Activated T-cell treated with anti-CD3 and anti-CD28 coated beads for 48 hours (primary cell): ENCODE data around the gene GNA12.
"Not testable (repeated sequence)": the region's sequence is repeated elsewhere in the genome, so short reads cannot be mapped to it uniquely, and the experiment has no call there.

Experiments used
- DNase-seq: peaks from one replicate; pipeline ENCODE4 v3.0.0-alpha.2; 2020; ENCODE audit warnings: low read depth

GNA12 gene

DNA sequence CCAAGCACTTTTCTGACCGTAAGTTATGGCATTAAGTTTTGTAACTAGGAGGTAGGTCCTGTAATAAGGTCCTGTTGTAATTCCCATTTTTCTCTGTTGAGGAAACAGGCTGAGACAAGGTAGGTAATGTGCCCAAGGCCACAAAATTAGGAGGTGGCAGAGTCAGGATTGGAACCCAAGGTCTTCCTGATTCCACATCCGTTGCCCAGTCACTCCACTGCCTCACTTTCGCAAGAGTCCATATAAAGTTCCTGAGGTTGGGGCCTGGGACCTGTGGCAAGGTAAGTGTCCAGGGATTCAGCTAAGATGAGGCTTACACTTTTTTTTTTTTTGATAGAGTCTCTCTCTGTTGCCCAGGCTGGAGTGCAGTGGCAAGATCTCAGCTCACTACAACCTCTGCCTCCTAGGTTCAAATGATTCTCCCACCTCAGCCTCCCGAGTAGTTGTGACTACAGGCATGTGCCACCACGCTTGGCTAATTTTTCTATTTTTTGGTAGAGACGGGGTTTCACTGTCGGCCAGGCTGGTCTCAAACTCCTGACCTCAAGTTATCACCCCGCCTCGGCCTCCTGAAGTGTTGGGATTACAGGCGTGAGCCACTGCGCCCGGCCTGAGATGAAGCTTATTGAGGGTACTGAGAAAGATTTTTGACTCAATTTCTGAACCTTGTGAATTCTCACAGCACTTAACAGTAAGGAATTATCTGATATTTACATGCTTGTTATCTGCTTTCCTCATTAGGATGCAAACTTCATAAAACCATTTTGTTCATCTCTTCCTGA, 20.3 kb upstream of the GNA12 start:
- DNase-seq: no peak

DNA sequence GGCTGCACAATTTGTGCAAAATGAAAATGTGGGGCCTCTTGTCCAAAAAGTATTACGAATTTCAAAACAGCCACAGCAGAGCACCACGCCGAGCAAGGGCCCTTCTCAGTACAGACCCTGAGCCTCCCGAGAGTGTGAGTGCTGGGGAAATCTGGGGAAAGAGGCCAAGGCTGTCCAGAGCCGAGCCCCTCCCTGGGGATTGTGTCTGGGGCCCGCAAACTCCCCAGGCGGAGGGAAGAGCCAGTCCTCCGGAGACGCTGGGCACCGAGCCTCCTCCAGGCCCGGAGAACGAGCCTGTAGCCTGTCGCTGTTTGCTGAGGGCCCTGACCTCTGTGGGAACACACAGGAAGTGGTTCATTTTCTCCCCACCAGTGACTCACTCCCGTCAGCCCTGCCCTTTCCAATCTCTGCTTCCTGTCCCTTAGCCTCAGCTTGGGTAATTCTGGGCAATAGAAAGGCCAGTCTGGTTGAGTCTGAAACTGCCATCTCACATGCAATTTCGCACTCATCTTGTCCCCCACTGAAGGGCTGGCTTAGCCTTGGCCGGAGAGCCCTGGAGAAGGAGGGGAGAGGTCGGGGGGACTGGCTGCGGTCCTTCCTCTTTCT, 19.5 kb upstream of the GNA12 start:
- DNase-seq: peak; percentile 71

DNA sequence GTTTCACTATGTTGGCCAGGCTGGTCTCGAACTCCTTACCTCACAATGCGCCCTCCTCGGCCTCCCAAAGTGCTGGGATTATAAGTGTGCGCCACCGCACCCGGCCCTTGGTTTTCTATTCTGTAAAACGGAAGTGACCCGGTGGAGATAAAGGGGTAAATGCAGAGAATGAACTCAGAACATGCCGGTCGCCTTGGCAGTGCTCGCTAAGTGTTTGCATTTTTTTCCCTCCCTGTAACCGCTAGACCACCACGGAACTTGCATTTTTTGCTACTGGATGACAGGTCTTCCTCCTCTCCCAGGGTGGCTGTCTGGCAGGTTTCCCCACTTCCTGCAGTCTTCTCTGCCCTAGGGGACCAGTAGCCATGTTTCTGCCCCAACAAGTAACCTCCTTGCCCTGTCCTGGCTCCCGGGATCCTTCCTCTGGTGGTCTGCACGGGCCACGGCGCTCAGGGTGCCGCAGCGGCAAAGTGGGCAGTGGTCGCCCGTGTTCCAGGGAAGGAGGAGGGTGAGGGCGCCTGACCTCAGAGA, 18.8 kb upstream of the GNA12 start:
- DNase-seq: no peak

DNA sequence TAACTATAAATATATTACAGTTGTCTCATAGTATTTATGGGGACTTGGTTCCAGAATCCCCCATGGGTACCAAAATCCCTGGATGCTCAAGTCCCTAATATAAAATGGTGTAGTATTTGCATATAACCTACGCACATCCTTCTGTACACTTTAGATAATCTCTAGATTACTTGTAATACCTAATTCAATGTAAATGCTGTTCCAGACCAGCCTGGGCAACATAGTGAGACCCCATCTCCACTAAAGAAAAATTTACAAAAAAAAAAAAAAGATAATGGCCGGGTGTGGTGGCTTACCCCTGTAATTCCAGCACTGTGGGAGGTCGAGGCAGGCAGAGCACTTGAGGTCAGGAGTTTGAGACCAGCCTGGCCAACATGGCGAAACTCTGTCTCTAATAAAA, 17.4 kb upstream of the GNA12 start:
- DNase-seq: no peak

DNA sequence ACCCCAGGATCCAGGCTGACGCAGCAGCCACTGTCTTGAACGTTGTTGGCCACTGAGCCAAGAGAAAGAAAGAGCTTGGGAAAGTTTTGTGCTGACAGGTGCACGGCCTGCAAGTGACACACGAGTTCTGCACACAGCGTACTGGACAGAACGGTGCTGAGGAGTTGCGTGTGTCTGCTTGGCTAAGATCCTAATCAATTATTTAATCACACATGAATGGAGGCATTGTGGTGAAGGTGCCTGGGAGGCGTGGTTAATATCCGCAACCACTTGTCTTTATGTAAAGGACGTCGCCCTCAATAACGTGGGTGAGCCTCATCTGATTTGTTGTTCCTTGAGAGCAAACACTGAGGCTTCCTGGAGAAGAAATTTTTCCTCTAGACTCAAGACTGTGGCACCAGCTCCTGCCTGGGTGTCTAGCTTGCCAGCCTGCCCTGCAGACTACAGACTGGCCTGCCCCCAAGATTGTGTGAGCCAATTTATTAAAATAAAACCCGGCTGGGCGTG, 16.6 kb upstream of the GNA12 start:
- no peak for DNase-seq

DNA sequence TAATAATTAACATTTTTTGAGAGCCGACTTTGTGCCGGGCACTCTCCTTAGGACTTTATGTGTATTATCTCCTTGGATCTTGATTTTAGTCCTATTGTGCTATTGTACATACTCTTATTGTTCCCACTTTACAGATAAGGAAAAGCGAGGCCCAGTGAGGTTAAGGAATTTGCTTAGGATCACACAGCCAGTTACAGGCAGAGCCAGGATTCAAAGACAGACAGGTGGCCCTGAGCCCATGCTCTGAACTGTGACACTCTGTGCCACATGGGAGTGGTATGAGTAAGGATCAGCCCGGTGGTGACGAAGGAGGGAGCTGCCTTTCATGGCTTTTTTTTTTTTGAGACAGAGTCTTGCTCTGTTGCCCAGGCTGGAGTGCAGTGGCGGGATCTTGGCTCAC, 15.8 kb upstream of the GNA12 start:
- DNase-seq: no peak

DNA sequence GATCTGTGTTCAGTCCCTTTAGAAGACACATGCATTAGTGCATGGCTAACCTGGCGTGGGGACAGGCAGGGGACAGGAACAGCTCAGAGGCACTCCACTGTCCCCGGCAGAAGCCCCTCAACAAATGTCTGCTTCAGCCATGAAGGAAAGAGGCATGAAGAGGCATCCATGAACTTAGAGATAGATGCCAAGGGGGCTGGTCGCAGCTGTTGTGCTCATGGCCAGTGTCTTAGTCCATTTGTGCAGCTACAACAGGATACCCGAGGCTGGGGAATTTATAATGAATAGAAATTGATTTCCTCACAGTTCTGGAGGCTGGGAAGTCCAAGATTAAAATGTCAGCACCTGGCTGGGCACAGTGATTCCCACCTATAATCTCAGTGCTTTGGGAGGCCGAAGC, 14.5 kb upstream of the GNA12 start:
- DNase-seq: no peak

DNA sequence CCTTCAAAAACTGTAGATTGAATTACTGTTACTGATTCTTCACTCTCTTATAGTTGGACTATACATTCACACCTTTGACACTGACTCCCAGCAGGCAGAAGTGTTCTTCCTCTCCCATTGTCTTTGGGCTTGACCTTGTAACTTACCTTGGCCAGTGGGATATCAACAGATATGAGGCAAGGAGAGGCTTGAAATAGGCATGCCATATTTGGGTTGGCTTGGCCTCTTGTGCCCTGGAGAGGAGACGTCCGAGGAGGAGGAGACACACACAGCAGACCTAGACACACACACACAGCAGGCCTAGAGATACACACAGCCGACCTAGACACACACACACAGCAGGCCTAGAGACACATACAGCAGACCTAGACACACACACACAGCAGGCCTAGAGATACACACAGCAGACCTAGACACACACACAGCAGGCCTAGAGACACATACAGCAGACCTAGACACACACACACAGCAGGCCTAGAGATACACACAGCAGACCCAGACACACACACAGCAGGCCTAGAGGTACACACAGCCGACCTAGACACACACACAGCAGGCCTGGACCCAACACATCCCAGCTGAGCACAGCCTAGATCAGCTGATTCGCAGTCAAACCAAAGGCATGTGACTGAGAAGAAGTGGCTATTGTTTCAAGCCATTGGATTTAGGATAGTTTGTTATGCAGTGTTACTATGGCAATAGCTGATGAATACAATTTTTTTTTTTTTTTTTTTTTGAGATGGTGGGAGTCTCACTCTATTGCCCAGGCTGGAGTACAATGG, 12.5 kb upstream of the GNA12 start:
- no peak for DNase-seq

DNA sequence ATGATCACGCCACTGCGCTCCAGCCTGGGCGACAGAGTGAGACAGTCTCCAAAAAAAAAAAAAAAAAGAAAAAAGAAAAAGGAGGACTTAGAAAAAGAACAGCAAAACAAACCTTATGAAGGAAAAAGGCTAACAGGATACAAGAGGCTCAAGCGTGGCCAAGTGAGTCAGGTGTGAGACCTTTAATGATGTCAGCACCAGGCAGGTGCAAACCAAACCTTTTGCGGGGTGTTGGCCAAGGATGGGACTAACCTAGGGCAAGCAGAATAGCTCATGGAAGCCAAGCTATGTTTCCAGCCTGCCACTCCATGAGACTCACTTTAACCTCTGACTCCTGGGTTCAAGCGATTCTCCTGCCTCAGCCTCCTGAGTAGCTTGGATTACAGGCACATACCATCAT, 11.3 kb upstream of the GNA12 start:
- no peak for DNase-seq

DNA sequence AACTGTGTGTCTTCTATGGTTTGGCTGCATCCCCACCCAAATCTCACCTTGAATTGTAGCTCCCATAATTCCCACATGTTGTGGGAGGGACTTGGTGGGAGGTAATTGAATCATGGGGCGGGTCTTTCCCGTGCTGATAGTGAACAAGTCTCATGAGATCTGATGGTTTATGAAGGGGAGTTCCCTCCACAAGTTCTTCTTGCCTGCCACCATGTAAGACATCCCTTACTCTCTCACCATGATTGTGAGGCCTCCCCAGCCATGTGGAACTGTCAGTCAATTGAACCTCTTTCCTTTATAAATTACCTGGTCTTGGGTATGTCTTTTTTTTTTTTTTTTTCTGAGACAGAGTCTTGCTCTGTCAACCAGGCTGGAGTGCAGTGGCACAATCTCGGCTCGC, 9.4 kb upstream of the GNA12 start:
- not testable (repeated sequence) for DNase-seq

DNA sequence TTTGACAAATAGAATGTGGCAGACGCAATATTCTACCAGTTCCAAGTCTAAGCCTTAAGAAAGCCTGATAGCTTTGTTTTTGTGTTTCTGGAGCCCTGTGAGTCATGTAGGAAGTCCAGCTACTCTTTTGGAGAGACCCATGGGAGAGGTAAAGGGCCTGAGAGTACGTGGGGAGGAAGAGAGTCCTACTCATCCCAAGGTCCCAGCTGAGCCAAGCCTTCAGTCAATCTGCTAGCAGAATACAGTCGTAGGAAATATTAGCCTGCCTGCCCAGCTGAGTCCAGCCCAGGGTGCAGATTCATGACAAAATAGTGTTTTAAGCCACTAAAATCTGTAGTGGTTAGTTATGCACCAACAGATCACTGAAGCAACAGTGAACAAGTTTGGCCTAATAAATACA, 9.0 kb upstream of the GNA12 start:
- DNase-seq: no peak

DNA sequence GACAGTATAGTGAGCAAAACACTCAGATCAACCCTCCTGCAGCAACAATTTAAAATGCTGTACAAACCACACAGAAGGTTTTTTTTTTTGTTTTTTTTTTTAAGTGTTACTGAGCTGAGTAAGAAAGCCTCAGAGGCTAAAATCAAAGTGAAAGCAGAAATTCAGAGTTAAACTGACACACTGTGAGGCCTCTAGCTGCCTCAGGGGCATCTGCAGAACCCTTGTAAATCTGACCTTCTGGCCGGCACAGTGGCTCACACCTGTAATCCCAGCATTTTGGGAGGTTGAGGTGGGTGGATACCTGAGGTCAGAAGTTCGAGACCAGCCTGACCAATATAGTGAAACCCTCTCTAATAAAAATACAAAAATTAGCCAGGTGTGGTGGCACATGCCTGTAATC, 7.4 kb upstream of the GNA12 start:
- DNase-seq: no peak

DNA sequence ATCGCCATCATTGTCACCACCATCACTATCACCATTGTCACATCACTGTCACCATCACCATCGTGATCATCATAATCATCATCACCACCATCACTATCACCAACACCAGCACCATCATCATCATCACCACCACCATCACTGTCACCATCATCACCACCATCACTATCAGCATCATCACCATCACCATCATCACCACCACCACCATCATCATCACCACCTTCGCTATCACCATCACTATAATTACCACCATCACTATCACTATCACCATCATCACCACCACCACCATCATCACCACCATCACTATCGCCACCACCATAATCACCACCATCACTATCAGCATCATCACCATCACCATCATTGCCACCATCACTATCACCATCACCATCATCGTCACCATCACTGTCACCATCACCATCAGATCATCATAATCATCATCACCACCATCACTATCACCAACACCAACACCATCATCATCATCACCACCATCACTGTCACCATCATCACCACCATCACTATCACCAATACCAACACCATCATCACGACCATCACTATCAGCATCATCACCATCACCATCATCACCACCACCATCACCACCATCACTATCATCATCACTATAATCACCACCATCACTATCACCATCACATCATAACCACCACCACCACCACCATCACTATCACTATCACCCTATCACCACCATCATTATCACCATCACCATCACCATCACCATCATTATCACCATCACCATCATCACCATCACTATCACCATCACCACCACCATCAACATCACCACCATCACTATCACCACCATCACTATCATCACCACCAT, 6.0 kb upstream of the GNA12 start:
- DNase-seq: no peak

DNA sequence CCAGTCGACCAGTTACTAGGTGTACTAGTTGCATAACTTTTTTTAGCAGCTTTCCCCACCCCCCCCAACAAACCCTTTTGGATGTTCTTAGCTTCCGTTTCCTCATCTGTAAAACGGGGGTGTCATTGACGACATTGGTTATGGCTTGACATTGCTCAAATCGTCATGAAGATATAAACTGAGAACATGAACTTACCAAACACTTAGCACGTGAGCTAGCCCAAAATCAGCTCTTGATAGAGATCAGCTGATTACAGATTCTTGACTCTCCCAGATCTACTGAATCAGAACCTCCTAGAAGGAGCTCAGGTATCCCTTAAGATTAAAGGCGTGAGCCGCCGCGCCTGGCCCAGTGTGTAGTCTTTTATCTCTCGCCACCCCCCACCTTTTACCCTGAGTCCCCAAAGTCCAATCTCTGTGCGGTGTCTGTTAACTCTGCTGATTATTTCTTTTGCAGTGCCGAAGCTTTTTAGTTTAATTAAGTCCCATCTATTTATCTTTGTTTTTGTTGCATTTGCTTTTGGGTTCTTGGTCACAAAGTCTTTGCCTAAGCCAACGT, 1.0 kb upstream of the GNA12 start:
- no peak for DNase-seq

DNA sequence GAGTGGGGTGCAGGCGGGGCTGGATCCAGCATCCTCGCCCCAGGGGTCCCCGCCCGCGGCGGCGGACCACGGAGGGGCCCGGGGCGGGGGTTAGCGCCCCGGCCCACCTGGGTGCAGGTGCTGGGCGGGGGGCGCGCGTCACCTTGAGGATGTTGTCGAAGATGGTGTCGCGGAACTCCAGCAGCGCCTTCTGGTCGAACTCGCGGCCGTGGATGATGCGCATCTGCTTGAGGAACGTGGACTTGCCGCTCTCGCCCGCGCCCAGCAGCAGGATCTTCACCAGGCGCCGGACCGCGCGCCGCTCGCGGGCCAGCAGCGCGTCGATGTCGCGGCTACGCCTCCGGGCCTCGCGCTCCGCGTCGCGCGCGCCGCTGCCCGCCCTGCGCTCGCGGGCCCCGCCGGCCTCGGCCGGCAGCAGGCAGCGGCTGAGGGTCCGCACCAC, 376 bp downstream of the GNA12 start:
- DNase-seq: peak; percentile 21

DNA sequence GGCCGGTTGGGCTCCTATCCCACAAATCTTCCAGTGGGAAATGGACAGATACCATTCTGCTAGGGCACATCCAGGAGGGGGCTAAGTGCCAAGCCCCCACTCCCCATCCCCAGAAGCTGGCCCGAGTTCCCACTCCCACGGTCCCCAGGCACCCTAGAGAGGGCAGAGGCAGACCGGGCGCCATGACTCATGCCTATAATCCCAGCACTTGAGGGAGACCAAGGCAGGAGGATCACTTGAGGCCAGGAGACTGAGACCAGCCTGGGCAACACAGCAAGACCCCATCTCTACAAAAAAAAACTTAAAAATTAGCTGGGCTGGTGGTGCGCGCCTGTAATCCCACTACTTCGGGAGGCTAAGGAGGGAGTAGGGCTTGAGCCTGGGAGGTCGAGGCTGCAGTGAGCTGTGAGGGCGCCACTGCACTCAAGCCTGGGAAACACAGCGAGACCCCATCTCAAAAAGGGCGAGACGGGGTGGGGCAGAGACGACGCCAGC, 870 bp downstream of the GNA12 start:
- DNase-seq: no peak

DNA sequence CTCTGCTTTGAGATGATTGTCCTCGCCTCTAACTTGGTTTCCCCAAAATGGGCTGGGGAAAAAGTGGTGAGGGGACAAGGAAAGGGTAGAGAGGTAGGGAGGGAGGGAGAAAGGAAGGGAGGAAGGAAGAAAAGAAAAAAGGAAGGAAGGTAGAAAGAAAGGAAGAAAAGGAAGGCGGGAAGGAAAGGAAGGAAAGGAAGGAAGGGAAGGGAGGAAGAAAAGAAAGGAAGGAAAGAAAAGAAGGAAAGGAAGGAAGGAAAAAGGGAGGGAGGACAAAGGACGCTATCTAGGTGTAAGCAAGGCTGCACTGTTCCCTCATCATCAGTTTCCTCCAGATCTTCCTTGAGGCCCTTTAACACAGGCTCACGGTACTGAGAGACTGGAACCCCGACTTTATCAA, 2.2 kb downstream of the GNA12 start:
- DNase-seq: no peak

DNA sequence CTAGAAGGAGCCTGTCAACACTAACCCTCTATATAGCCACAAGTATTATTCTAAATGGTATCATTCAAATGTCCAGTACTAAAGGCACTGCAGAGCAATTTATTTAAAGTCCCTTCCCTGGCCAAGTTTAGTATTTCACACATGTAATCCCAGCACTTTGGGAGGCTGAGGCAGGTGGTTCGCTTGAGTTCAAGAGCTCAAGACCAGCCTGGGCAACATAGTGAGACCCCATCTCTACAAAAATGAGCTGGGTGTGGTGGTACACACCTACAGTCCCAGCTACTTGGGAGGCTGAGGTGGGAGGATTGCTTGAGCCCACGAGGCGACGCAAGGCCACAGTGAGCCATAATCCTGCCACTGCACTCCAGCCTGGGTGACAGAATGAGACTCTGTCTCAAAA, 3.6 kb downstream of the GNA12 start:
- DNase-seq: no peak

DNA sequence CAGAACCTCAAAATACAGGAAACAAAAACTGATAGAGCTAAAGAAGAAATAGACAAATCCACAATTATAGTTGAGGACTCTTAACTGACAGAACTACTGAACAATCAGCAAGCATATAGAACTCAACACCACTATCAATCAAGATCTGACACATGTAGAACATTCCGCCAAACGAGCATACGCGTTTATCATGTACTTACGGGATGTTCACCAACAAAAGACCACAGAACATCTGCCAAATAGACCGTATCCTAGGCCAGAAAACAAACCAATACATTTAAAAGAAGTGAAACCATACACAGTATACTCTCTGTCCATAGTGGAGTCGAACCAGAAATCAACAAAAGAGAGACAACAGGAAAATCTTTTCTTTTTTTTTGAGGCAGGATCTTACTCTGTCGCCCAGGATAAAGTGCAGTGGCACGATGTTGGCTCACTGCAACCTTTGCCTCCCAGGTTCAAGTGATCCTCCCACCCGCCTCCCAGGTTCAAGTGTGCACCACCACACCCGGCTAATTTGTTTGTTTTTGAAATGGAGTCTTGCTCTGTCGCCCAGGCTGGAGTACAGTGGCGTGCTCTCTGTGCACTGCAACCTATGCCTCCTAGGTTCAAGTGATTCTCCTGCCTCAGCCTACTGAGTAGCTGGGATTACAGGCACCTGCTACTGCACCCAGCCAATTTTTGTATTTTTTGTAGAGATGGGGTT, 5.1 kb downstream of the GNA12 start:
- no peak for DNase-seq

DNA sequence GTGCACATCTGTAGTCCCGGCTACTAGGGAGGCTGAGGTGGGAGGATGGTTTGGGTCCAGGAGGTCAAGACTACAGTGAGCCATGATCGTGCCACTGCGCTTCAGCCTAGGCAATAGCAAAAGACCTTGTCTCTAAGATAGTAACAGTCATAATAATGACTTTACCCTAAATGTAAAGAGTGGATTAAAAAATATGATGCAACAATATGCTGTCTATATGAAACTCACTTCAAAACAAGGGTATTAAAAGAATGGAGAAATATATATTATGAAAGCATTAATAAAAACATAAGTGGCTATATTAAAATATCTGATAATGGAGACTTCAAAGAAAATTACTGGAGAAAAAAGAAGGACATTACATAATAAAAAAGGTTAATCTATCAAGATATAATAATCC, 5.7 kb downstream of the GNA12 start:
- DNase-seq: no peak

DNA sequence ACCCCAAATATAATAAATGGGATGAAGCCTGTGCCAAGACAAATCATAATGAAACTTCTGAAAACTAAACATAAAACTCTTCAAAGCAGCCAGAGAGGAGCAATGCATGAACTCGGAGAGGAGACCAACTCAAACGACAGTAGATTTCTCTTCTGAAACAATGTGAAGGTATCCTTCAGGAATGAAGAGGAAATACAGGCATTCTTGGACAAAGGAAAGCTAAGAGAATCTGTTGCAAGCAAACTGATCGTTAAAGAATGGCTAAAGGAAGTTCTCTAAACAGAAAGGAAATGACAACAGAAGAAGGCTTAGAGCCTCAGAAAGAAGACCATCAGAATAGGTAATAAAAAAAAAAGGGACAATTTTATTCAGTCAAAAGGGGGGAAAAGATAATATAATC, 6.6 kb downstream of the GNA12 start:
- no peak for DNase-seq
